H9 (cell line): Measurements from ENCODE around the gene SLC38A3. TPM values are rescaled to one million over a fixed set of nuclear protein-coding genes. Genes with fewer than 3 reads are reported as not detected.

Source experiments
- DNase-seq: peaks from one replicate; pipeline ENCODE4 v3.0.0-alpha.2; 2017
- H2AFZ ChIP-seq: one replicate; pipeline ENCODE4 v1.6.1; 2013; ENCODE audit warnings: mild to moderate bottlenecking, low read length, control low read depth, moderate library complexity
- H2AK5ac ChIP-seq: 2 replicates; pipeline ENCODE4 v1.6.1; 2013; ENCODE audit warnings: low read length, control low read depth, mixed read lengths; ENCODE audit not compliant: insufficient read length
- H2BK120ac ChIP-seq: one replicate; pipeline ENCODE4 v1.6.1; 2013; ENCODE audit warnings: low read depth, mild to moderate bottlenecking, low read length, control low read depth, inconsistent platforms; ENCODE audit not compliant: poor library complexity, severe bottlenecking
- H2BK12ac ChIP-seq: 2 replicates; pipeline ENCODE4 v1.6.1; 2013; ENCODE audit warnings: low read length, control low read depth, mixed read lengths, low read depth; ENCODE audit not compliant: insufficient read length
- H2BK15ac ChIP-seq: 2 replicates; pipeline ENCODE4 v1.6.1; 2013; ENCODE audit warnings: low read depth, low read length, control low read depth
- H2BK20ac ChIP-seq: one replicate; pipeline ENCODE4 v1.6.1; 2013; ENCODE audit warnings: low read depth, mild to moderate bottlenecking, low read length, control low read depth, inconsistent platforms; ENCODE audit not compliant: poor library complexity, severe bottlenecking
- H2BK5ac ChIP-seq: 2 replicates; pipeline ENCODE4 v1.6.1; 2013; ENCODE audit warnings: low read length, control low read depth, mixed read lengths; ENCODE audit not compliant: insufficient read length
- H3K14ac ChIP-seq: 2 replicates; pipeline ENCODE4 v1.6.1; 2013; ENCODE audit warnings: low read length, control low read depth; ENCODE audit not compliant: insufficient read depth
- H3K18ac ChIP-seq: 2 replicates; pipeline ENCODE4 v1.6.1; 2013; ENCODE audit warnings: low read depth, mild to moderate bottlenecking, mixed read lengths, low read length, control low read depth; ENCODE audit not compliant: insufficient read length
- H3K23ac ChIP-seq: 2 replicates; pipeline ENCODE4 v1.6.1; 2013; ENCODE audit warnings: low read length, control low read depth, mixed read lengths, low read depth; ENCODE audit not compliant: insufficient read length
- H3K23me2 ChIP-seq: 2 replicates; pipeline ENCODE4 v1.6.1; 2013; ENCODE audit warnings: low read depth, mild to moderate bottlenecking, mixed read lengths, low read length, control low read depth; ENCODE audit not compliant: insufficient read length, poor library complexity, severe bottlenecking
- H3K27ac ChIP-seq: 2 replicates; pipeline ENCODE4 v1.5.1; 2013; ENCODE audit warnings: low read length, control low read depth, mixed read lengths, low read depth; ENCODE audit not compliant: insufficient read length
- H3K27me3 ChIP-seq: 2 replicates; pipeline ENCODE4 v1.6.1; 2013; ENCODE audit warnings: low read length, control low read depth, inconsistent platforms; ENCODE audit not compliant: insufficient read depth
- H3K4ac ChIP-seq: 2 replicates; pipeline ENCODE4 v1.6.1; 2013; ENCODE audit warnings: low read depth, mild to moderate bottlenecking, control low read depth, inconsistent platforms, low read length, moderate library complexity
- H3K4me1 ChIP-seq: 2 replicates; pipeline ENCODE4 v1.6.1; 2013; ENCODE audit warnings: low read length, control low read depth, inconsistent platforms; ENCODE audit not compliant: insufficient read depth
- H3K4me2 ChIP-seq: 2 replicates; pipeline ENCODE4 v1.6.1; 2013; ENCODE audit warnings: low read length, control low read depth, mixed read lengths; ENCODE audit not compliant: insufficient read length, insufficient read depth
- H3K56ac ChIP-seq: 2 replicates; pipeline ENCODE4 v1.6.1; 2013; ENCODE audit warnings: low read depth, mild to moderate bottlenecking, mixed read lengths, low read length, control low read depth; ENCODE audit not compliant: insufficient read length
- H3K79me1 ChIP-seq: 2 replicates; pipeline ENCODE4 v1.6.1; 2013; ENCODE audit warnings: low read depth, mild to moderate bottlenecking, moderate library complexity, low read length, control low read depth, inconsistent platforms; ENCODE audit not compliant: insufficient read depth, poor library complexity, severe bottlenecking
- H3K79me2 ChIP-seq: 2 replicates; pipeline ENCODE4 v1.6.1; 2013; ENCODE audit warnings: low read length, control low read depth, inconsistent platforms; ENCODE audit not compliant: insufficient read depth
- H3K9ac ChIP-seq: 2 replicates; pipeline ENCODE4 v1.6.1; 2013; ENCODE audit warnings: low read length, control low read depth, mixed read lengths; ENCODE audit not compliant: insufficient read length; ENCODE audit errors: extremely low read depth
- H3K9me3 ChIP-seq: one replicate; pipeline ENCODE4 v1.6.1; 2013; ENCODE audit warnings: low read depth, low read length, inconsistent platforms; ENCODE audit not compliant: control insufficient read depth
- H3T11ph ChIP-seq: one replicate; pipeline ENCODE4 v1.6.1; 2013; ENCODE audit warnings: mild to moderate bottlenecking, low read length, control low read depth, inconsistent platforms
- H4K20me1 ChIP-seq: one replicate; pipeline ENCODE4 v1.6.1; 2013; ENCODE audit not compliant: control insufficient read depth, insufficient read length, insufficient read depth
- H4K5ac ChIP-seq: 2 replicates; pipeline ENCODE4 v1.6.1; 2013; ENCODE audit warnings: low read depth, mild to moderate bottlenecking, mixed read lengths, low read length, control low read depth; ENCODE audit not compliant: insufficient read length
- H4K8ac ChIP-seq: replicated peaks from 2 replicates; pipeline ENCODE4 v1.6.1; 2013; ENCODE audit warnings: low read length, control low read depth, mixed read lengths, low read depth; ENCODE audit not compliant: insufficient read length
- H4K91ac ChIP-seq: 2 replicates; pipeline ENCODE4 v1.6.1; 2013; ENCODE audit warnings: low read depth, mild to moderate bottlenecking, moderate library complexity, mixed read lengths, low read length, control low read depth; ENCODE audit not compliant: insufficient read length
- H3K27ac Mint-ChIP-seq, 3 experiments: 2 replicates in 2 of 3; 3 replicates in 1 of 3; pipeline ENCODE4 v1.8.0; 2020 to 2021; ENCODE audit warnings: mixed read lengths in 3 of 3, mild to moderate bottlenecking in 1 of 3, moderate library complexity in 1 of 3
- H3K27me3 Mint-ChIP-seq: 2 replicates; pipeline ENCODE4 v1.8.0; 2021; ENCODE audit warnings: low read depth, mild to moderate bottlenecking, moderate library complexity, mixed read lengths
- H3K36me3 Mint-ChIP-seq, 3 experiments: 2 replicates in 2 of 3; 3 replicates in 1 of 3; pipeline ENCODE4 v1.8.0; 2020 to 2021; ENCODE audit warnings: low read depth in 3 of 3, mixed read lengths in 3 of 3; ENCODE audit not compliant: insufficient read depth in 1 of 3
- H3K4me1 Mint-ChIP-seq, 2 experiments: 2 replicates each; pipeline ENCODE4 v1.8.0; 2020; ENCODE audit warnings: mixed read lengths in 2 of 2
- H3K4me3 Mint-ChIP-seq, 2 experiments: 2 replicates in 1 of 2; 3 replicates in 1 of 2; pipeline ENCODE4 v1.8.0; 2020 to 2021; ENCODE audit warnings: mild to moderate bottlenecking in 2 of 2, mixed read lengths in 2 of 2, moderate library complexity in 1 of 2
- H3K9me3 Mint-ChIP-seq, 2 experiments: 2 replicates in 1 of 2; 3 replicates in 1 of 2; pipeline ENCODE4 v1.8.0; 2020; ENCODE audit warnings: mild to moderate bottlenecking in 2 of 2, mixed read lengths in 2 of 2, moderate library complexity in 1 of 2
- CTCF ChIP-seq: fragments of 200-600 bp; sonication (generic); conservative IDR thresholded peaks from 3 replicates; pipeline ENCODE4 v1.8.0; 2021; ENCODE audit warnings: antibody characterized with exemption, mild to moderate bottlenecking
- WGBS: extraction: QIAGEN DNeasy Blood & Tissue Kit; methylation state at CpG from one replicate; pipeline ENCODE4 v1.1.7; 2013; ENCODE audit warnings: missing lambda C conversion rate, low lambda C conversion rate, mixed read lengths; ENCODE audit not compliant: insufficient read length; ENCODE audit errors: extremely low coverage; 5-methylcytosine and 5-hydroxymethylcytosine counted together
- total RNA-seq: library from RNA; stranded (reverse); gene quantifications from 2 replicates; pipeline ENCODE4 v1.2.1, GENCODE V29; 2021

Gene SLC38A3
- total RNA-seq, 1 experiment from 2014 or later: 1.4 TPM

GRCh38 chr3:50203113-50203808, 1.8 kb upstream of the SLC38A3 start:
- Histone ChIP-seq H3K4me1 (no peaks in the 10 kb centered on the region), H2BK15ac (no peak overlapping the region), H4K5ac (no peak overlapping the region), H3K27me3 (peaks cover 7% of the 10 kb centered on the region; the same call in 1 of the 2 replicates), H3K4me2 (no peak overlapping the region), H3K27ac (no peak overlapping the region), H3K18ac (no peak overlapping the region), H3K14ac (no peak overlapping the region; the same call in 1 of the 2 replicates), H3K79me2 (no peaks in the 10 kb centered on the region), H3K9ac (no peak overlapping the region), H2AFZ (no peak overlapping the region), H2BK12ac (no peak overlapping the region), H3K4ac (no peak overlapping the region), H4K8ac (no peak overlapping the region), H3K9me3 (no peaks in the 10 kb centered on the region), H2AK5ac (no peak overlapping the region), H3T11ph (no peak overlapping the region), H2BK120ac (no peak overlapping the region), H2BK5ac (no peak overlapping the region), H3K23me2 (peaks cover 7% of the 10 kb centered on the region), H3K56ac (no peak overlapping the region), H2BK20ac (no peak overlapping the region), H4K20me1 (no peaks in the 10 kb centered on the region), H3K79me1 (no peaks in the 10 kb centered on the region), H3K23ac (no peak overlapping the region), H4K91ac (no peak overlapping the region)
- Mint-ChIP-seq H3K36me3 (no peaks in the 10 kb centered on the region), H3K4me1 (peaks cover 22% of the 10 kb centered on the region in 2 experiments), H3K9me3 (no peaks in the 10 kb centered on the region; a peak in 1 of 5 replicates), H3K27ac (peak overlapping the region in 2 of 3 experiments; percentile 19 to 71; a peak in 1 of 7 replicates), H3K27me3 (peaks cover 67% of the 10 kb centered on the region), H3K4me3 (no peak overlapping the region)
- no CpG with 5 or more reads among the region's 9 CpGs for WGBS
- TF ChIP-seq CTCF: no peak
- DNase-seq: no peak
